Transverse colon (tissue), 4 donors: ENCODE measurements around the gene HECTD2. TPM values are rescaled to one million over a fixed set of nuclear protein-coding genes. Genes with fewer than 3 reads are reported as not detected.

Experiments
- DNase-seq: peaks from one replicate; pipeline ENCODE4 v3.0.0-alpha.2; 2019
- H3K27ac ChIP-seq, 4 donors: fragments of 200-600 bp; sonication (generic); 2 replicates each; pipeline ENCODE4 v1.5.1; 2016 to 2018; ENCODE audit warnings: inconsistent platforms in 4 of 4
- H3K27me3 ChIP-seq: fragments of 200-600 bp; sonication (generic); 2 replicates; pipeline ENCODE4 v1.5.1; 2017; ENCODE audit warnings: inconsistent platforms
- H3K36me3 ChIP-seq, 4 donors: fragments of 200-600 bp; sonication (generic); 2 replicates each; pipeline ENCODE4 v1.5.1; 2017 to 2019; ENCODE audit warnings: inconsistent platforms in 4 of 4
- H3K4me1 ChIP-seq, 4 donors: fragments of 200-600 bp; sonication (generic); 2 replicates each; pipeline ENCODE4 v1.5.1; 2017 to 2020; ENCODE audit warnings: inconsistent platforms in 4 of 4
- H3K4me3 ChIP-seq, 4 donors: fragments of 200-600 bp; sonication (generic); 1 replicate in 1 of 4; 2 replicates in 3 of 4; pipeline versions ENCODE4 v1.5.1 to v1.6.1; 2017 to 2019; ENCODE audit warnings: inconsistent platforms in 4 of 4
- H3K9me3 ChIP-seq, 2 donors: fragments of 200-600 bp; sonication (generic); 2 replicates each; pipeline ENCODE4 v1.5.1; 2017 to 2019; ENCODE audit warnings: inconsistent platforms in 2 of 2
- EP300 ChIP-seq: sonication (generic); formaldehyde crosslinking; IDR thresholded peaks from one replicate; pipeline ENCODE4 v1.6.1; 2017; ENCODE audit warnings: antibody characterized with exemption, low read depth
- POLR2A ChIP-seq: fragments of 450-650 bp; IDR thresholded peaks from one replicate; pipeline ENCODE4 v1.6.1; 2016; ENCODE audit warnings: antibody characterized with exemption, mild to moderate bottlenecking, moderate library complexity
- POLR2AphosphoS5 ChIP-seq, 3 donors: sonication (generic); formaldehyde crosslinking; IDR thresholded peaks; one replicate each; pipeline ENCODE4 v1.6.1; 2016; ENCODE audit warnings: antibody characterized with exemption in 3 of 3
- WGBS, 2 donors: methylation state at CpG; one replicate each; pipeline ENCODE4 v1.1.5; 2018; ENCODE audit warnings: low coverage in 1 of 2; 5-methylcytosine and 5-hydroxymethylcytosine counted together
- in situ Hi-C, 4 donors: fragments of 200-750 bp; cut with MboI; loops; one replicate each; pipeline versions ENCODE4 v1.15.0 to v1.15.1; 2017; ENCODE audit warnings: low sequenced_read_pairs in 3 of 4, low pct_ligation_motif_present in 1 of 4, low pct_unique_long_range_greater_than_20kb in 1 of 4
- intact Hi-C: fragments of 100-400 bp; cut with DNase I; formaldehyde crosslinking; loops from one replicate; pipeline ENCODE4 v1.15.1; 2023; ENCODE audit warnings: low total_unique reads
- total RNA-seq, 4 donors: library from RNA; depleted of rRNA; stranded (reverse); fragments of >200 nt; gene quantifications; one replicate each; pipeline ENCODE4 v1.1.0, GENCODE V29; 2016
- TF ChIP-seq, protein P1 (sequence below), 5 experiments: fragments of 200-600 bp in 3 of 5; fragments of 450-650 bp in 2 of 5; sonication (generic) in 3 of 5; IDR thresholded peaks; 1 replicate in 2 of 5; 2 replicates in 3 of 5; pipeline ENCODE4 v1.5.1; 2016 to 2017; ENCODE audit warnings: antibody characterized with exemption in 5 of 5, inconsistent platforms in 3 of 5, mild to moderate bottlenecking in 2 of 5, moderate library complexity in 1 of 5

The HECTD2 gene
- total RNA-seq, 4 donors from 2014 or later, result 6.8 to 10.3 (median 8.1) TPM

DNA sequence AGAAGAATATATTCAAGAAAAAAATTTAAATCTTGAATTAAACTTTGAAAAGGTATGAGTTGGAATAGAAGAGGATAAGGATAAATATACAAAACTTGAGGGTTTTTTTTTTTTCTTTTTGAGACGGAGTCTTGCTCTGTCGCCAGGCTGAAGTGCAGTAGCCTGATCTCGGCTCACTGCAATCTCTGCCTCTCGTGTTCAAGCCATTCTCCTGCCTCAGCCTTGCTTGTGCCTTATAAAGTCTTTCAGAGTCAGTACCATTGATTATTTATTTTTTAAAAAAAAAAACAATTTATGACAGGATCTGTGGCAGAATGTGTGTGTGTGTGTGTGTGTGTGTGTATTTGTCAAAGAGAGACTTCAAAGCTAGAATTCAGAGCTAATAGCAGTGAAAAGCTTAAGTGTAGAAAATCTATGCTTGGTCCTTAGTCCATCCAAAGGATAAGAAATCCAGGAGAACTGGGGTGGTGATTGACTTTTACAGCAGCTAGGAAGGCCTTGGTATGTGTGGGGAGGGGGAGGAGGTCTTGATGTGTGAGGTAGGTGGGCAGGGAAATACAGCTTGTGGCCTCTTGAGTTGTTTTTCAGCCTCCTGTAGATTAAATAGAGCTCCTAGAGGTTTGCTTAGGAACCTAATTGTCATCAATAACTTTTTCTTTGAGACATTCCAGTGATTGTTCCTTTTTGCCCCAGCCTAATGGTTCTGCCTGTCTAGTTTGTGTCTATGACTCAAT, 2.4 kb downstream of the HECTD2 start:
- H3K27ac ChIP-seq, result no peak overlapping the region
- TF ChIP-seq, protein P1, sequence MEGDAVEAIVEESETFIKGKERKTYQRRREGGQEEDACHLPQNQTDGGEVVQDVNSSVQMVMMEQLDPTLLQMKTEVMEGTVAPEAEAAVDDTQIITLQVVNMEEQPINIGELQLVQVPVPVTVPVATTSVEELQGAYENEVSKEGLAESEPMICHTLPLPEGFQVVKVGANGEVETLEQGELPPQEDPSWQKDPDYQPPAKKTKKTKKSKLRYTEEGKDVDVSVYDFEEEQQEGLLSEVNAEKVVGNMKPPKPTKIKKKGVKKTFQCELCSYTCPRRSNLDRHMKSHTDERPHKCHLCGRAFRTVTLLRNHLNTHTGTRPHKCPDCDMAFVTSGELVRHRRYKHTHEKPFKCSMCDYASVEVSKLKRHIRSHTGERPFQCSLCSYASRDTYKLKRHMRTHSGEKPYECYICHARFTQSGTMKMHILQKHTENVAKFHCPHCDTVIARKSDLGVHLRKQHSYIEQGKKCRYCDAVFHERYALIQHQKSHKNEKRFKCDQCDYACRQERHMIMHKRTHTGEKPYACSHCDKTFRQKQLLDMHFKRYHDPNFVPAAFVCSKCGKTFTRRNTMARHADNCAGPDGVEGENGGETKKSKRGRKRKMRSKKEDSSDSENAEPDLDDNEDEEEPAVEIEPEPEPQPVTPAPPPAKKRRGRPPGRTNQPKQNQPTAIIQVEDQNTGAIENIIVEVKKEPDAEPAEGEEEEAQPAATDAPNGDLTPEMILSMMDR (IDR thresholded peaks at IDR 0.05), result no peak
- no peak for TF ChIP-seq EP300
- no peak for TF ChIP-seq POLR2A
- TF ChIP-seq POLR2AphosphoS5 (IDR thresholded peaks at IDR 0.05), result no peak
- intact Hi-C loops, result no loop called here
- H3K36me3 ChIP-seq, result no peaks in the 10 kb centered on the region
- no peaks in the 10 kb centered on the region for H3K27me3 ChIP-seq
- 83 to 97% methylated on average over 4 of the region's 4 CpGs for WGBS, 2 donors
- no peaks in the 10 kb centered on the region for H3K9me3 ChIP-seq
- peaks cover 7 to 57% (median 18%) of the 10 kb centered on the region in 4 donors for H3K4me1 ChIP-seq
- in situ Hi-C loops, result no loop called here
- DNase-seq, result no peak
- H3K4me3 ChIP-seq, result no peak overlapping the region

DNA sequence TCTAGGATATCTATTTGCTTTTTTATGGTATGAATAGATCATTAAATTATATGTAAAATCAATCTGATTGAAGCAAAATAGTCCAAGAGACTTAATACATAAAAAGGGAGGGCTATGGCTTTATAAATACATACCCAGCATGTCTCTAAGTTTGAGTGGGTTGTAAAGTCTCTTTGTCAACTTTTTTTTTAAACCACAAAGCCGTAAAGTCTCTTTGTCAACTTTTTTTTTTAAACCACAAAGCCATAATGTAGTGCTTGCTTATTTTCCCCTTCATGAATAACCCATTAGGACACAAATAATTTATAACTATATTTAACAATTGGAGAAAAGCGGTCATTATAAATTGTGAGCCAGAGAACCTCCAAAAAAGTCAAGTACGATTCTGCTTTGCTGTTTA, 5.7 kb downstream of the HECTD2 start:
- Histone ChIP-seq H3K27me3 (no peaks in the 10 kb centered on the region), H3K9me3 (no peaks in the 10 kb centered on the region), H3K36me3 (no peaks in the 10 kb centered on the region), H3K4me3 (no peak overlapping the region), H3K4me1 (peaks cover 4 to 49% (median 17%) of the 10 kb centered on the region in 4 donors), H3K27ac (no peak overlapping the region)
- WGBS, 2 donors, result 36 to 53% methylated on average over 3 of the region's 3 CpGs
- TF ChIP-seq POLR2A (no peak), EP300 (no peak), POLR2AphosphoS5 (IDR thresholded peaks at IDR 0.05) (no peak)
- TF ChIP-seq, protein P1 (IDR thresholded peaks at IDR 0.05), result no peak
- no peak for DNase-seq
- in situ Hi-C loops (no loop called here), intact Hi-C loops (no loop called here)

DNA sequence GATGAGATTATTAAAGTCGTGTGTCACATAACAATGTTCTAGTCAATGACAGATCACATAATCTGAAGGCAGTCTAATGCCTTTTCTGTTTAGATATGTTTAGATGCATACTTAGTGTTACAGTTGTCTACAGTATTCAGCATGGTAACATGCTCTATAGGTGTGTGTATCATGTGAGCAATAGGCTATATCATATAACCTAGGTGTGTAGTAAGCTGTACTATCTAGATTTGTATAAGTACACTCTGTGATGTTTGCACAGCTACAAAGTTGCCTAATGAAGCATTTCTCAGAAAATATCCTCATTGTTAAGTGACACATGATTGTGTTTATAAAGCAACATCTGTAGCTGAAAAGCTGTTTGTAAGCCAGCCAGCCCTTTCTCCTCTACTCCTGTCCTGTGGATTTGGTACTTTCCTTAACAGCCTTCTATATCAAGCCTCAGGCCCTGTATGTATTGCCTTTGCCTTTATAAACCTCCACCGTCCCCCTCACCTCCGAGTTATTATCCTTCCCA, 6.3 kb downstream of the HECTD2 start:
- intact Hi-C loops, result no loop called here
- no peak for DNase-seq
- 40 to 47% methylated on average over 3 of the region's 3 CpGs for WGBS, 2 donors
- Histone ChIP-seq H3K27ac (peak overlapping the region in 1 of 4 donors; percentile 8), H3K4me1 (peaks cover 4 to 43% (median 11%) of the 10 kb centered on the region in 4 donors), H3K9me3 (no peaks in the 10 kb centered on the region), H3K27me3 (no peaks in the 10 kb centered on the region), H3K36me3 (no peaks in the 10 kb centered on the region), H3K4me3 (no peak overlapping the region)
- in situ Hi-C loops, result no loop called here
- TF ChIP-seq, protein P1 (IDR thresholded peaks at IDR 0.05), result no peak
- no peak for TF ChIP-seq EP300

DNA sequence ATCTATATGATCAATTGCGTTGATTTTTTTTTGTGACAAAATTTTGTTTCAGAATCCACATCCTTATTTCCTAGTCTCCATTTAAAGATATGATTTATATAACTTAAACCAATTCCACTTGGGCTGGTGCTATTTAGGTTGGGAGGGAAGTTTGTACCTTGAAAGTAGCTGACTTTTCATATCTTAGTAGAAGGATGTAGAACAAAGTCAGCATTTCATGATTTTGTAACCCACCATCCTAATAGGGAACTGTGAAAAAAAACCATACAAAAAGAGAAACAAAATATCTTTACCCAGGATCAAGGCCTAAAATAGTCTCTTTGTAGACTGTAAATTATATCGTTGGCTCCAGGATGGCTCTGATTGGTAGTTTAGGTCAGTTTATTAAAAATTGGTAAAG, 8.3 kb downstream of the HECTD2 start:
- Histone ChIP-seq H3K4me1 (peaks cover 4 to 28% (median 10%) of the 10 kb centered on the region in 4 donors), H3K9me3 (no peaks in the 10 kb centered on the region), H3K27ac (no peak overlapping the region), H3K27me3 (no peaks in the 10 kb centered on the region), H3K36me3 (no peaks in the 10 kb centered on the region), H3K4me3 (no peak overlapping the region)
- intact Hi-C loops (no loop called here), in situ Hi-C loops (no loop called here)
- no peak for TF ChIP-seq POLR2AphosphoS5 (IDR thresholded peaks at IDR 0.05)
- TF ChIP-seq EP300, result no peak
- TF ChIP-seq POLR2A, result no peak
- TF ChIP-seq, protein P1 (IDR thresholded peaks at IDR 0.05), result no peak
- WGBS, 2 donors, result 89 to 94% methylated on average over 2 of the region's 2 CpGs
- no peak for DNase-seq
